GM19025 (cell line): Measurements from ENCODE around the gene PLTP.
"Not testable (repeated sequence)": the region's sequence is repeated elsewhere in the genome, so short reads cannot be mapped to it uniquely, and the experiment has no call there.

Experiments
- ATAC-seq: cut with Tn5 transposase; IDR thresholded peaks from one replicate; pipeline ENCODE4 v1.9.1; 2021; ENCODE audit warnings: mild to moderate bottlenecking, low read depth, moderate library complexity; ENCODE audit not compliant: unreplicated experiment

The PLTP gene, protein sequence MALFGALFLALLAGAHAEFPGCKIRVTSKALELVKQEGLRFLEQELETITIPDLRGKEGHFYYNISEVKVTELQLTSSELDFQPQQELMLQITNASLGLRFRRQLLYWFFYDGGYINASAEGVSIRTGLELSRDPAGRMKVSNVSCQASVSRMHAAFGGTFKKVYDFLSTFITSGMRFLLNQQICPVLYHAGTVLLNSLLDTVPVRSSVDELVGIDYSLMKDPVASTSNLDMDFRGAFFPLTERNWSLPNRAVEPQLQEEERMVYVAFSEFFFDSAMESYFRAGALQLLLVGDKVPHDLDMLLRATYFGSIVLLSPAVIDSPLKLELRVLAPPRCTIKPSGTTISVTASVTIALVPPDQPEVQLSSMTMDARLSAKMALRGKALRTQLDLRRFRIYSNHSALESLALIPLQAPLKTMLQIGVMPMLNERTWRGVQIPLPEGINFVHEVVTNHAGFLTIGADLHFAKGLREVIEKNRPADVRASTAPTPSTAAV

DNA sequence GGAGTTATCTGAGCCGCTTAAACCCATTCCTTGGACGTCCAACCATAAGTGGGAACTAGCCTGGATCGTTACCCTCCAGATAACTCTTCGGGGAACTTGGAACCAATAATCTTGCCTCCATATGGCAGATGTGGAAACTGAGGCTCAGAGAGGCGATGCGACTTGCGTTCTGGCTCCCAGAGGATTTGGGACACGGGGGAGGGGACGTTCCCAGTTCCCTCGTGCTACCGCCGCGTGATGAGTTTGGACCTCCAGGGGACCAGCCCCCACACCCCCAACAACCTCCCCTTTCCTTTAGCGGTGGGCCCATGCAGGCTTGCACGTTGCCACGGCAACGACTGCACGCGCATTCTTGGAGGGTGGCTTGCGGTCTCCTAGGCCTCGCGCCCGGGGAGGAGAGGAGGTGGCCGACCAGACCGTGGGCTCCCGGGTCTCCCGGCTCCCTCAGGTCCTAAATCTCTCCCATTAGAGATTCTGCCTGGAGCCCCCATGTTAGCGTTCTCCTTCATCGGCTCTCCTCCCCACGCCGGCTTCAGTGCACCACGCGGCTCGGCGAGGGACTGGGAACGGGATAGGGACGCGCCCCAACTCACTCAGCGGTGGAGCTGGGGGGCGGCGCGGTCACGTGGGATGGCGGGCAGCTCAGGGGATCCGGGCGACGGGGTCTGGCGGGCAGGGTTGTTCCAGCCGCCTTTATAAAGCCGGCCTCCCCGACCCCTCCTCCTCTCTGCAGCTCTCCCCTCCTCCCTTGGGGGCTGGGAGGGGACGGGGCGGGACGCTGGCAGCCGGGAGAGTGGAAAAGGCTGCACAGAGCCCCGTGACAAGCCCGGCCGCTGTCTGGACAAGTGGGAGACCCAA, at the start of gene PLTP:
TSS of gene PLTP (minus strand) at position 670 of the 858 bp plus-strand sequence. CDS start 703 bp downstream, outside the sequence.
- ATAC-seq, result no peak

DNA sequence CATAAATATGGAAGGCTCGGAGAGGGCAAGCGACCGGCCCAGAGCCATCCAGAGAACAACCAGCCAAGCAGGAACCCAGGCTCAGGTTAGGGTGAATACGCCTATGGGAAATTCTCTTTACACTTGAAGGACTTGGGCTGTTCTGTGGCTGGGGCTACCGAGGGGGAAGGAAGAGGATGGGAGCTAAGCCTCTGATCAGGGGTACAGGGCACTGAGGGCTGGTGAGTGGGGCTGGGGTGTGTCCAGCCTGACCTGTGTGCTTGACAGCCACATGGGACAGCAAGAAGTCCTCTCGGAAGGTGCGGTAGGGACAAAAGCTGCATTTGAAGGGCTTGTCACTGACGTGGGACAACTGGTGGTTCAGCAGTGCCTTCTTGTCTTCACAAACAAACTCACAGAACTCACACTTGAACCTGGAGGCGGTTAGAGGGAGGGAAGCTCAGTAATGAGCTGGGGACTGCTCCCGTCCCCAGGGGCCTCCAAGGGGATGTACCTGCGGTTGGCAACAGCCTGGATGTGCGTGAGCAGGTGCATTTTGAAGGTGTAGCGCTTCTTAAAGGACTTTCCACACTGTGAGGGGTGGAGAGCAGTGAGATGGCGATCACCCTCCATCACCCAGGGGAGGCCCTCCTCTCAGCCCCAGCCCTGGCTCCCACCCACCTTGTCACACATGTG, 48.1 kb upstream of the PLTP start:
- ATAC-seq, result no peak

DNA sequence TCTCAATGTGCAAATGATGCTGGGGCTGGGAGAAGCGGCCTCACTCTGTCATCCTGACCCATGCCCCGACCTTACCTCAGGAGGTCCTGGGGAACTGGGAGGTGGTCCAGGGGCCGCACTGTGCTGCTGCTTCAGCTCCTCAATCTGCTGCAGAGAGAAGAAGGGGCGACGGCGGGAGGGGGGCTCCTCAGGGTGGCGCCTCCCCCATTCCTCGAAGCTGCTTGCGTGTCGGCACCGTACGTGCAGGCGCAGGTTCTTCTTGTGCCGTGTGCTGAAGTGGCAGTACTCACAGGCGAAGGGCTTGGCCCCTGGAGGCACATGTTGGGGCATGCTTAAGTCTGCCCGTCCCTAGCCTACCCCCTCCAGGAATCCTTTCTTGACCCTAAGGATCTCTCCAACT, 47.2 kb upstream of the PLTP start:
- no peak for ATAC-seq

DNA sequence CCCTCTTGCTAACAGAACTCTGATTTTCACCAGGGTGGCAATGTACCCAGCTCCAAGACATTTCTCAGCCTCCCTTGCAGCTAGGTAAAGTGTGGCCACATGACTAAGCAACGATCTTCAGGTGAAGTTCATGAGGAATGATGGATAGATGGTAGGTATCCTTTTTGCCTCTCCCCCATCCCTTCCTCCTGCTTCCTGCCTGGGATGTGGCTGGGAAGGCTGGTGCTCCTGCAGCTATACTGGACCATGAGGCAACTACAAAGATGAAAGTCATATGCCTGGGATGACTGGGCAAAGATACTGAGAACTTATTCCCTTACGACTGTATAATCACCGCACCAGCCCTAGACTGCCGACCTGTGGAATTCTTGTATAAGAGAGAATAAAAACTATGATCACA, 46.6 kb upstream of the PLTP start:
- ATAC-seq, result no peak

DNA sequence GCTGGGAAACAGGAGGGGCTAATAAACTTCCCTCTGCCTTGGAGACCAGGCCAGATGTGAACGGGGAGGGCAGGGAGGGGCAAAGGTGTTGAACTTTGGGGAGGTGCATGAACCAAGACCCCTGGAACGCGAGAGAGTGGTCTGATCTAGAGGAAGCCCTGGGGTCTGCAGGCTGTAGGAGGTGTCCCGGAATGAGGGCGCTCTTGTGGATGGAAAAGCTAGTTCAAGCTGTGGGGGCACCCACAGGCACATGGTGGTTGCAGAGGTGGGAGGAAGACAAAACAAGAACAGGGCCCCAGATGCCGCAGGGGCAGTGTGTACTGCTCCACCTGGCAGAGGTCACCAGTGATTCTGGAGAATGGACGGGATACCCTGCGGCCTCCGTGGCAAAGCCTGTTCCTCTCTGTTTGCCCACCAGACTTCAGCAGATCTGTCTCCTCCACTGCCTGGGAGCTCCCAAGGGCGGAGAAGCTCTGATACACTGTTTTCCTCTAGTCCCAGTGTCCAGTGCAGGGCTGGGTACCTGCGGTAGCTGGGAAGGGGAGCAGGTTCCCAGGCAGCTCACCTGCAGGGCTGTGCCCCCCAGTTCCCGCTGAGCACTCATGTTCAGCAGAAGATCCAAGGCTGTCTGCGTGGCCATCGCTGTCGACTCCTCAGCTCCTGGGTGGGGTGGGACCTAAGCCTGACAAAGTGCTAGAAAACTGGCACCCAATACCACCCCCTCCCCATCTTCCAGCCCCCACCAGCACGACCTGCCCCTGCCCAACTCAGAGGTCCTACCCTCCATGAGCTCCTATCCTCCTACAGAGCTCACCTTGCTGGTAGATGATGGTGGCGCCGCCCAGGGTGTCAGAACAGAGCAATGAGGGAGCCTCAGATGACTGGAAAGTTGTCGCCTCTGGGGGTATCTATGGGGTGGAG, 45.3 kb upstream of the PLTP start:
- ATAC-seq, result no peak

DNA sequence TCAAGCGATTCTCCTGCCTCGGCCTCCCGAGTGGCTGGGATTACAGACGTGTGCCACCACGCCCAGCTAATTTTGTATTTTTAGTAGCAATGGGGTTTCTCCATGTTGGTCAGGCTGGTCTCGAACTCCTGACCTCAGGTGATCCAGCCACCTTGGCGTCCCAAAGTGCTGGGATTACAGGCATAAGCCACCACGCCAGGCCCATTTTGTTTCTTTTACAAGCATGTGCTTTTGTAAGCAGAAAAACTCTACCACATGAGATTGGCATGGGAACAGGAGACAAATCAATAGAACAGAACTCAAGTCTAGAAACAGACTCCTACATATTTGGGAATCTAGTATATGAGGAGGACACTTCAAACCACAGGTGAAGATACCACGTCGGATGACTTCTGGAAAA, 44.4 kb upstream of the PLTP start:
- not testable (repeated sequence) for ATAC-seq

DNA sequence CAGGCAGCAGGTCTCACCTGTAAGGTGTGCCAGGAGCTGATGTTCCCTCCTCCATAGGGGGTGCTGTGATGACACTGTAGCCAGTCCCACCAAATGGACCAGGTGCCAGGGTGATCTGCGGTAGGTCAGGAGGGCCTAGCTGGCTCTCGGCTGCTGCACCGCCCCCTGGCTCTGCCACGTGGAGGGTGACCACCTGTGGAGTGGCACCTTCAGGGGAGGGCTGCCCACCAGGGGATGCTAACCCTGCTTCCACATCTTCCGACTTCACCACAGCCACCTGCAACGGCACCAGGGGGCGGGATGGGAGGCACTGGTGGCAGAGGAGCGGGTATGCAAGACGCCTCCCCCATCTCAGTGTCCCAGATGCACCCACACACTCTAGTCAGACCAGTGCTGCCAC, 41.7 kb upstream of the PLTP start:
- no peak for ATAC-seq

DNA sequence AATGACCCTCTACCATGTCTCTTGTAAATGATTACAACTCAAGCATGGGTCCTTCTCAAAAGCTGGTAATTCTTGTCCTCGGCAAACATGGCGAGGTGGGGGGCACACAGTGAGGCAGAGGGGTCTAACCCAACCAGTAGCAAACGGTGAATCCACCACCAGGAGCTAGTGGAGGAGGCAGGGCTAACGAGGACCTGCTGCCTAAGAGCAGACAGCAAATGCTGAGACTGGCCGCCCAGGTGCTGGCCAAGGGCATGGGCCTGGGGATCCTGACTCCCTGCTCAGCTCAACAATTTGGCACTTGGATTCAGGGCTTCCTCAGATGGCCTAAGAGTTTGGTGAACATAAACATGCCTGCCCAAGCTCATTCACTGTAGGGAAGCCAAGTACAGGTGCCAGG, 40.9 kb upstream of the PLTP start:
- no peak for ATAC-seq

DNA sequence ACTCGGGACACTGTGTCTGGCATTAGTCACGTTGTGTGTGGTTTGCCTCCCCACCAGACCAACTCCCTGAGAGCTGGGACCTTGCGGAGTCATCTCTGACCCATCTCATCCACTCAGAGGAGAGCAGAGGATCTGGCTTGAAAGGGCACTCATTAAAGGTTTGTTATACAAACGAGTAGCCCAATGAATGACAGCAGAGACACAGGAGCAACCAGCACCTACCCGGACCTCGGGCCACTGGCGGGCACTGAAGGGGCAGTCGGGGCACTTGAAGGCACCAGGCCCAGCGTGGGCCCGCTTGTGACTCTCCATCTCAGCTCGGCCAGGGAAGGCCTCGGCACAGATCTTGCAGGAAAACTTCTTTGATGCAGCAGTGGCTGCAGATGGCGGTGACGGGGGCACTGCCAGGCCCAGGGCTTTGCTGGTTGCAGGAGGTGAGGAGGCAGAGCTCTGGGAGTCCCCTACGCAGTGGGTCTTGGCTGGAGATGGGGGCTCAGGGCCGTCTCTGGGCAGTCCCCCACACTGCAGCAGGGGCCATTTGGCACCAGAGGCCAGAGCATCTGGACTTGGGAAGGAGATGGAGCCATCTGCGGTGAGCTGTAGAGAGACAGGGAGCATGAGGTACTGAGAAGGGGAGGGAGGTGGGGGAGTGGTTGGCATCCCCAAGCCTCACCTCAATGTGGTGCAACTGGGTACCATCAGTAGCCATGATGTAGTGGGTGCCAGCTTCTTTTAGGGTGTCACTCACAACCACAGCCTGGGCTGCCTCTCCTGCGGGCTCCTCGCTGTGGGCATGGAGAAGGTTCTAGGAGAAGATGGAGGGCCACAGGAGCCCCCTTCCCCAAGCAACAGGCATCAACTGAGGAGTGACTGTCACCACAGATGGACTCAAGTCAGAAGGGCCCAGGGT, 40.2 kb upstream of the PLTP start:
- ATAC-seq, result no peak

DNA sequence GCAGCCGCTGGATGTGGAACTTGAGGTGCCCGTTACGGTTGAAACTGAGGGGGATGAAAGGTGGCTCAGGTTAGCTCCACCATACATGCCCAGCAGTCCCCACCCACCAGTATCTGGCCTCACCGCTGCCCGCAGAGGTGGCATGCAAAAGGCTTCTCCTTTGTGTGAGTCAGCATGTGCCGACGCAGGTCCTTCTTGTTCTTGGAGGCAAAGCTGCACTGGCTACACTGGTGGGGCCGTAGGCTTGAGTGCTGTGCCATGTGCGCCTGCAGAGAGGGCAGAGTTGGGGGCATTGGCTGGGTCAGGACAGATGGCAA, 38.3 kb upstream of the PLTP start:
- ATAC-seq, result no peak

DNA sequence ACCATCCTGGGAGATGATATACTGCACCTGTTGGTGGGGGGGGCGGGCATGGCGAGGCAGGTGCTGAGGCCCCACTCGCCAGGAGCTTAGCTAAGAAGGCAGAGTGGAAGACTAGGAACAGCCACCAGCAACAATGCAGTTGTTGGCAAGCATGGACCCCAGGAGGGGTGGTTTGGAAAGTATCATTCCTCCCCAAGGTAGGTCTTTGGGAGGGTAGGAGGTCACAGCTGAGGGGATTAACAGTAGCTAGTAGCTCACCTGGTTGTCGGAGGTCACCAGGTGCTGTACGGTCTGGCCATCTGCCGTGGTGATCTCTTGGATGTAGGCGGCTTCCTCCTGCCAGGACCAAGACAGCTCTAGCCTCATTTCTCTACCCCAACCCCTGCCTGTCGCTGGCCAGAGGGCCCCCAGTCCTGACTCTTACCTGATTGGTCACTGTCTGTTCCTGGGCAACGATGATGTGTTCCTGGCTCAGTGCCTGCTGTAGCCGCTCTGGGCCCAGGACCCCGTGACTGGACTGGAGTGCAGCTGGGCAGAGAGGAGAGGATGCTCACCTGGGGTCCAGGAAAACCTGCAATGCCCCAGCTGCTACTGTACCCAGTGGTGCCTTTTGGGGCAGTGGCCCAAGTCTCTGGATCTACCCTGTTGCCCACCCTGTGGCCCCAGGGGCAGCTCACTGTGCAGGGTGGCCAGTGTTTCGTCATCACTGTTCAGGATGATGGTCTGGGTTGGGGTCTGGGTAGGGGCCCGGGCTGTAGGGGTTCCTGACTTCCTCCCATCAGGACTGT, 37.8 kb upstream of the PLTP start:
- no peak for ATAC-seq

DNA sequence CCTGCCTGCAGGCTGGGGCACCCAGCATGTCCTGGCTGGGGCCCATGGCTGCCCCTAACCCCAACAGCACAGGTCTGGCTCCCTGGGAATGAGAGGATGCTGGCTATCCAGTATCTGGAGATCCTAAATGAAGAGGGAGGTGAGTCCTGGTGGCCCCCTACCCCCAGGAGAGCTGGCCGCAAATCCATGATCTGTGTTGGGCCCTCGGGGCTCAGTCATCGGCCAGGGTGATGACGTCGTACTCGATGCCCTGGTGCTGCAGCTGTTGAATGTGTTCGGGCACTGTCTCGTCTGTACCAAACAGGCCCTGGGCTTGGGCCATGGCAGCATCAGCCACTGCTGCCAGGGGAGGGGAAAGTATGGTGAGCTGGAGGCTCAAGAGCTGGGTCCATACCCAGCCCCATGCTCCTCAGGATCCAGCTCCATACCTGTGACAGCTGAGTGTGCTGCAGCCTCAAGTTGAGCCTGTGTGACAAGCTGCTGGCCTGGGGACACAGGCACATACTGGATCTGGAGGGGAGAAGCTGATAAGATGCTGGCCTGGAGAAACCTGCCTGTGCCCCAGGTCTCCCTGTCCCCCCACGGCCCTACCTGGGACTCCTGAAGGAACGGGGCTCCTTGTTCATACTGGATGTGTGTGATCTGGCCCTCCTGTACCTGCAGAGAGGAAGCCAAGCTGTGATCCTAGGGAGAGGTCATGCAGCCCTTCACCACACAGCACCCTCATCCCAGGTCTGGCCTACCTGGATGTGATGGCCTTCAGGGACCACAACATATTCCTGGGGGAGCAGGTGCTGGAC, 37.0 kb upstream of the PLTP start:
- no peak for ATAC-seq

DNA sequence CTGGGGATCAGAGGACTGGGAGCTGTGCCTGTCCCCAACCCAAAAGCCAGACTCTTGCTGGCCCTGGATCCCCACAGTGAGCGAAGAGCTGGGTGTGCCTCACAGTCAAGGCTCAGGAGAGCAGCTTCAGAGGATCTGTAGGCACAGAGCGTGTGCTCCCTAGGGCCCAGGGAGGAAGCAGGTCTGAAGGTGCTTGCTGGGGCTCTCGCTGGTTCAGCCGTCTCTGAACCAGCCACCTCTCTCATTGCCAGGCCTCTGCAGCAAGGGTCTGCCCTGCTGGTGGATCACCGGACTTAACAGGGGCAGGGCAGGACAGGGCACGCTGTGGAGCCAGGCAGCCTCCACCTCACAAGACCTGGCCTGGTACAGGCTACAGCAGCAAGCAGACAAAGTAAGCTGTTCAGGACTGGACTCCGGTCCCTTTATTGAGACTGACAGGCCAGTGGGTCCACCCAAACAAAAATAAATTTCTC, 36.3 kb upstream of the PLTP start:
- no peak for ATAC-seq

DNA sequence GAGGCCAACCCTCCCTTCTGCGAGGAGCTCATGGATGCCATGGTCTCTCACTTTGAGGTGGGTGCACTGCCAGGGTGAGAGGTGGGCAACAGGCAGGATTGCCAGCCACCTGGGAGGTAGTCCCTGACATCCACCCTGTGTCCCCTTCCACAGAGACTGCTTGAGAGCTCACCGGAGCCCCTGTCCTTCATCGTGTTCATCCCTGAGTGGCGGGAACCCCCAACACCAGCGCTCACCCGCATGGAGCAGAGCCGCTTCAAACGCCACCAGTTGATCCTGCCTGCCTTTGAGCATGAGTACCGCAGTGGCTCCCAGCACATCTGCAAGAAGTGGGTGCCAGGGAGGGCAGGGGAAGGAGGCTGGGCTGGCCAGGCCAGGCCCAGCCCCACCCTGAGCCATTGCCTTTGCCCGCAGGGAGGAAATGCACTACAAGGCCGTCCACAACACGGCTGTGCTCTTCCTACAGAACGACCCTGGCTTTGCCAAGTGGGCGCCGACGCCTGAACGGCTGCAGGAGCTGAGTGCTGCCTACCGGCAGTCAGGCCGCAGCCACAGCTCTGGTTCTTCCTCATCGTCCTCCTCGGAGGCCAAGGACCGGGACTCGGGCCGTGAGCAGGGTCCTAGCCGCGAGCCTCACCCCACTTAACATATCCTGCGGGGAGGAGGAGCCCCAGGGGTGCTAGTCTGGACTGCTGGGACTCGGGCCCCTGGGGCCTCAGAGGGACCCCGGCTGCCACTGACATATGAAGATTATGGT, 35.3 kb upstream of the PLTP start:
- ATAC-seq, result no peak

DNA sequence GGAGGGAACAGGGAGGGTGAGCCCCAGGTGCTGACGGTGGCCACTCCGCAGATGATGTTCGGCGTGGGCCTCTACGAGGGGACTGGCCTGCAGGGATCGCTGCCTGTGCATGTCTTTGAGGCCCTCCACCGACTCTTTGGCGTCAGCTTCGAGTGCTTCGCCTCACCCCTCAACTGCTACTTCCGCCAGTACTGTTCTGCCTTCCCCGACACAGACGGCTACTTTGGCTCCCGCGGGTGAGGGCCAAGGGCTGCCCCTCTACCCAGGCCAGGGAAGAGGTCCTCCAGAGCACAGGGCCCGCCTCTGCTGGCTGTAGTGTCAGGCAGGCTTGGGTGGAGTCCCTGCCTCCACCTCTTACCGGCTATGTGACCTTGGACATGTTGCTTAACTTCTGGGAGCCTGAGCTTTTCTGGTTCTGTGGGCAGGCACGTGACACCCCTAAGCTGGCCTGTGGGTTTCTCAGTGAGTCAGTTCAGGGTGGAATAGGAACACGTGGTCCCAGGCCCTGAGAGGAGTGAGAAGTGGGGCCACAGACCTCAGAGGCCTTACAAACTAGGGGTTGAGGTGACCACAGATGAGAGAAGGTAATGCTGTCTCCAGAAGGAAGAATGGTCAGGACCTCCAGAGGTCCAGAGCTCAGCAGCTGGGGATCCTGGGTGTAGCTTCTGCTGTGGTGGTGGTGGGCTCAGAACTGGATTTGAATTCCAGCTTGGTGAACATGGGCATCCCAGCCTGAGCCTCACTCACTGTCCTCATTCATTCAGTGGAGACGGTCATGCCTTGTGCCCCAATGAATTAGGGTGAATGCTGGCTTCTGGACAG, 34.4 kb upstream of the PLTP start:
- no peak for ATAC-seq

DNA sequence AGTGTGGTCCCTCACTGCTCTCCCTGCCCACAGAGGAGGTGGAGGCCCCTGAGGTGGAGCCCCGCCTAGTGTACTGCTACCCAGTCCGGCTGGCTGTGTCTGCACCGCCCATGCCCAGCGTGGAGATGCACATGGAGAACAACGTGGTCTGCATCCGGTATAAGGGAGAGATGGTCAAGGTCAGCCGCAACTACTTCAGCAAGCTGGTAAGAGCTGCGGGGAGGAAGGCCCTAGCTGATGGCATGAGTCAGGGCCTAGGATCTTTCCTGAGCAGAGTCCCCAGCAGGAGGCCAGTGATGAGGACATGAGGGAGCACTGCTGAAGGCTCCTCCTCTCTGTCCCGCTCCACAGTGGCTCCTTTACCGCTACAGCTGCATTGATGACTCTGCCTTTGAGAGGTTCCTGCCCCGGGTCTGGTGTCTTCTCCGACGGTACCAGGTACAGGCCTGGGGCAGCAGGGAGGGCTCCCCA, 33.8 kb upstream of the PLTP start:
- ATAC-seq, result no peak
